Ureter (tissue), 1 donor: Measurements from ENCODE around the gene BASP1. TPM values are rescaled to one million over a fixed set of nuclear protein-coding genes. Genes with fewer than 3 reads are reported as not detected.
"Not testable (repeated sequence)": the region's sequence is repeated elsewhere in the genome, so short reads cannot be mapped to it uniquely, and the experiment has no call there.

Experiments
- DNase-seq: peaks from one replicate; pipeline ENCODE4 v3.0.0-alpha.2; 2020; ENCODE audit warnings: low spot score
- total RNA-seq: library from RNA; stranded (reverse); gene quantifications from one replicate; pipeline ENCODE4 v1.2.4, GENCODE V29; 2023
- donor health status: DM: yes; HTN: yes; CAD: no.

The BASP1 gene
- total RNA-seq, 1 donor from 2014 or later, result 77.8 TPM

DNA sequence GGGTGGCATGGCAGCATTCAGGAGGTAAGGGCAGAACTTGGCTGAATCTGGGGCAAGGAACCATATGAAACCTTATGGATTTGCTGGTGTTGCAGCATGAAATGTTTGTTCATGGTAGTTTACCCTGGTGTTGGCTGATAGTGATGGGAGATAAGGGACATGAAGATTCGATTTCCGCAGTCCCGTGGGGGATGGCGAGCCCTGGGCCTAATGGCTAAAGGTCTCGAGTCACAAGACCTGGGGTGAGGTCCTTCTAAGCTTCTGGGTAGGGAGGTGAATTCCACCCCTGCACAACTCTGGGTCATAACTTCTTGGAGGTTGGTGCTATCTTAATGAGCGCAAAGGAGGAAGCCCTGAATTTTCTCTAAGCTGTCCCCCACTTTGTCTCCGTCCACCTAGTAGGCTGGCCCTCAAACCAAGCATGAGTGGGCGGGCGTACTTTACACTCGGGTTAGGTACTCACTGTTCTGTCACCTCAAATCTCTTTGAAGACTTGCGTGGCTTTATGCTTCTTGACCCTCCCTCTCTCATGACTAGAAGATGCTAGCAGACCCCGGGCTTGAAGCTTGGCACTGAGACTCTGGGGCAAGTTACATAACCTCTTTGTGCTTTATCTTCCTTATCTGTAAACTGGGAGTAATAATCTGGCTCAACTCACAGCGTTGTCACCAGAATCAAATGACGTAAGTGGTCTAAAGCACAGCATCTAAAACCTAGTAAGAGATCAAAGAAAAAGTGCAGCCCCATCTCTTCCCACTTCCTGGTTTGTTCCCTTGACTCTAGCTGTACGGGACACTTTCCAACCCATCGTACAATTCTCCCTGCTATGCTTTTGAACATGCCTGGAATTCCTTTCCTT is 72.5 kb downstream of the BASP1 start:
- no peak for DNase-seq

- DNase-seq, result no peak
These were observed 73.1 kb downstream of the BASP1 start for GRCh38 chr5:17290540-17290974.

GRCh38 chr5:17292434-17293015 is 75.1 kb downstream of the BASP1 start:
- no peak for DNase-seq

- DNase-seq, result no peak
These were observed 77.3 kb downstream of the BASP1 start for GRCh38 chr5:17294639-17295311.

DNA sequence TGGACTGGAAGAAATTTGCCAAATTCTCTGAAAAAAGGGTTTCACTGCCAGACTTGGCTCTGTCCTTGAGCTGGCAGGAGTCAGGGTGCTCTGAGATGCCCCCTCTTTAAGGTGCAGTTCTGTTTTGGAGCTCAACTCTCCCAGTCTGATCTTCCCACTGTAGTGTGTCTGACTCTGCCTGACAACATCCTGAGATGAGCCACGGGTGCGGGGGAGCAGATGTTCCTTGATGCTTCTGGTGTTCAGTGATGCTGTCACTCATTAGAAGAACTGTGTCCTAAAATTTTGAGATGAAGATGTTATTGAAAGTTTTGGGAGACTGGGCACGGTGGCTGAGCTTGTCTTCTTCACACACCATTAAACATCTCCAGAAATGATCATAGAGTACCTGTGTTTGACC is 78.2 kb downstream of the BASP1 start:
- no peak for DNase-seq

DNA sequence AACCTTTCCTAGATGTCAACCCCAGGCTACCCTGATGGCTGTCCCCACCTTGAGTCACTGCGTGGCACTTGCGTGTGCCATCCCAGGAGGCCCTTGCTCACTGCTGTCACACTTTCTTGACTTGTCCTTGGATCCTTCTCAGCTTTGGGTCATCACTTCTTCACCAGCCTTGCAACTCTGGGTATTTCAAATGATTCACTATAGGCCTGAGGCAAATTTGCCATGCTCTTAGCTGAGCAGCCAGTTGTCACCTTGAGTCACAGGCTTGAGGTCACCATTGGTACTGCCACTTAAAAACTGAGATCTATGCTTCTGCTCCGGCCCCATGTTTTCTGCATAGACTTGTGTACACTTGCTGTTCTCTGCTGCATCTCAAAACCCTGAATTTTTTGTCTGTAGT is 84.7 kb downstream of the BASP1 start:
- no peak for DNase-seq

DNA sequence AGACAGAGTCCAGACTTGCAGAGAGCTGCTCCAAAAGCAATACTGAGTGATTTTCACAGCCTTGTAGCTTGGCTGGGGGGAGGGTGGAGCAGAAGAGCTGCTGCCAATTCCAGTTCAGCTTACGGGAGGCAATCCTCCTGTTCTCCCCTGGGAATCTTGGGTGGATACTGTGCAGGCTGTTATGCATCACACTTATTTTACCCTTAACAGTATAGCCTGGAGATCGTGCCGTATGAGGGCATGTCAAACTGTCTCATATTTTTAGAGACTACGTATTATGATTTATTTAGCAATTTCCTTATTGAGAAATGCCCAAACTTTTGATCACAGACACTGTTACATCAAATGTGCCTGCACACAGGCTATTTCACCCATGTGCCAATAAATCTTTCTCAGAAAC is 85.2 kb downstream of the BASP1 start:
- DNase-seq, result no peak

DNA sequence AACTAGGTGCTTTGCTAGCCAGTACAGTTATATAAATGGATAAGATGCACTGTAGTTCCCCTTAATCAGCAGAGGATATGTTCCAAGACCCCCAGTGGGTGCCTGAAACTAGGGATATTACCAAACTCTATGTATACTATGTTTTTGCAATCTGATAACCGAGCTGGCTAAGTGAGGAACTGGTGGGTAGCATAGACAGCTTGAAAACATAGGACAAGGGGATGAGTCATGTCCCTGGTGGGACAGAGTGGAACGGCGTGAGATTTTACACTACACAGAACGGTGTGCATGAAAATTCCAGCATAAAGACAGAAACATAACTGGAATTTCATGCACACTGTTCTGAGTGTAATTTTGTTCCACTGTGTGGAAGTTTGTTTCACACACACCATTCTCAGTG is 86.9 kb downstream of the BASP1 start:
- no peak for DNase-seq

- DNase-seq, result no peak
These were observed 87.6 kb downstream of the BASP1 start for GRCh38 chr5:17305017-17305416.

DNA sequence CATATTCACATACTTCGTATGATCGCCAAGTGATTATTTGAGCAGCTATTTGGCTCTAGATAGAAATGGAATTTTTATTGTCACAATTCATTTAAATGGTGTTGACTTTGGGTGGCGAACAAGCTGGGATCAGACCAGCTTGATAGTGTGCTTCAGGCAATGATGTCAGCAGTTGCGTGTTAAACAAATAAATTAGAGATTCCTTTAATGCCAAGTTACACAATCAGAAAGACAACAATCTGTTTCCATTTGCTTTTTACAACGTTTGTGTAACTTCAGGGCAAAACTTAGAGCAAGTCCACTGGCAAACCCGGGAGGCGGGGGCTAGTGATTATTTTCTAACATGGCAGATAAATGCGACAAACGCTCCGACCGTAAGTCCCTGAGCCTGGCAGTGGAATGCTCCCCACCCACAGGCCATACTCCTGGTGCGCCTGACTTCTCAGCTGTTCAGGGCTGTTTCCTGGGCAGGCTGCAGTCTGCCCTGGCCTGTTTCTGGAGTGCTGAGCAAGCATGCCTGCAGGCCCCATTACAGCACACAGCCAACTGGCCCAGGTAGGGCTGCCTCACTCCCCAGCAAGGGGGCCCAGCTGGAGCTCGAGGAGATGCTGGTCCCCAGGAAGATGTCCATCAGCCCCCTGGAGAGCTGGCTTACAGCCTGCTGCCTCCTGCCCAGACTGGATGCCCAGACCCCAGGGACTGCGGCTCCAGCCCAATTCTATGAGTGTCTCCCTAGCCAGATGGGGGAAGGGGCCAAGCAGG is 88.7 kb downstream of the BASP1 start:
- DNase-seq, result peak; percentile 84

- no peak for DNase-seq
These were observed 89.3 kb downstream of the BASP1 start for GRCh38 chr5:17306726-17307091.

DNA sequence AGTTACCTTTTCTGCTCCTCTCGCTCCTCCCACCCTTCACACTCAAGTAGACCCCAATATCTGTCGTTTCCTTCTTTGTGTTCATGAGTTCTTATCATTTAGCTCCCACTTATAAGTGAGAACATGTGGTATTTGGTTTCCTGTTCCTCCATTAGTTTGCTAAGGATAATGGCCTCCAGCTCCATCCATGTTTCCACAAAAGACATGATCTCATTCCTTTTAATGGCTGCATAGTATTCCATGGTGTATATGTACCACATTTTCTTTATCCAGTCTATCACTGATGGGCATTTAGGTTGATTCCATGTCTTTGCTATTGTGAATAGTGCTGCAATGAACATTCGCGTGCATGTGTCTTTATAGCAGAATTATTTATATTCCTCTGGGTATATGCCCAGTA is 90.0 kb downstream of the BASP1 start:
- not testable (repeated sequence) for DNase-seq

DNA sequence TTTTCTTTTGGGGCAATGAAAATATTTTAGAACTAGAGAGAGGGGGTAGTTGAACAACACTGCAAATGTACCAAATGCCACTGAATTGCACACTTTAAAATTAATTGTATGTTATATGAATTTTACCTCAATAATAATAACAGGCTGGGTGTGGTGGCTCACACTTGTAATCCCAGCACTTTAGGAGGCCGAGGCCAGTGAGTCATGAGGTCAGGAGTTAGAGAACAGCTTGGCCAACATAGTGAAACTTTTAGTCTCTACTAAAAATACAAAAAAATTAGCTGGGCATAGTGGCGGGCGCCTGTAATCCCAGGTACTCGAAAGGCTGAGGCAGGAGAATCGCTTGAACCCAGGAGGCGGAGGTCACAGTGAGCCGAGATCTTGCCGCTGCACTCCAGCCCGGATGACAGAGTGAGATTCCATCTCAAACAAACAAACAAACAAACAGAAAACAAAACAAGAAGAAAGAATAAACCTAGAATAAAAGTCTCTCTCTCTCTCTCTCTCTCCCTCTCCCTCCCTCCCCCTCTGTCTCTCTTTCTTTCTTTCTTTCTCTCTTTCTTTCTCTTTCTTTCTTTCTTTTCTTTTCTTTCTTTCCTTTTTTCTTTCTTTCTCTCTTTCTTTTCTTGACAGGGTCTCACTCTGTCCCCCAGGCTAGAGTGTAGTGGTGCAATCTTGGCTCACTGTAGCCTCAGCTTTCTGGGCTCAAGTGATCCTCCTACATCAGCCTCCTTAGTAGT is 91.1 kb downstream of the BASP1 start:
- DNase-seq, result no peak

DNA sequence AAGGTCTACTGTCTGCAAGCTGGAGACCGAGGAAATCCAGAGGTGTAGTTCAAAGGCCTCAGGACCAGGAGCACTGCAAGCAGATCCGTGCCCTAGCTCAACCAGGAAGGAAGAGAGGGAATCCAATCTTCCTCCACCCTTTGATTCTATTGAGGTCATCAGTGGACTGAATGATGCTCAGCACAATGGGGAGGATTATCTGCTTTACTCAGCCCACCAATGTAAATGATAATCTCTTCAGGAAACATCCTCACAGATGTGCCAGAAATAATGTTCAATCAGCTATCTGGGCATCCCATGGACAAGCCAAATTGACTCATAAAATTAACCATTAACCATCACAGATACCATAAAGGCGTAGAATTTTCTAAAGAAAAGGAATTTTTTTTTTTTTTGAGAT is 92.0 kb downstream of the BASP1 start:
- DNase-seq, result no peak

GRCh38 chr5:17310502-17310901 is 93.1 kb downstream of the BASP1 start:
- not testable (repeated sequence) for DNase-seq

- DNase-seq, result not testable (repeated sequence)
These were observed 94.4 kb downstream of the BASP1 start for GRCh38 chr5:17311811-17312210.

GRCh38 chr5:17312358-17312757 is 94.9 kb downstream of the BASP1 start:
- no peak for DNase-seq

- no peak for DNase-seq
These were observed 97.6 kb downstream of the BASP1 start for GRCh38 chr5:17314907-17315471.

GRCh38 chr5:17315710-17316221 is 98.3 kb downstream of the BASP1 start:
- no peak for DNase-seq

DNA sequence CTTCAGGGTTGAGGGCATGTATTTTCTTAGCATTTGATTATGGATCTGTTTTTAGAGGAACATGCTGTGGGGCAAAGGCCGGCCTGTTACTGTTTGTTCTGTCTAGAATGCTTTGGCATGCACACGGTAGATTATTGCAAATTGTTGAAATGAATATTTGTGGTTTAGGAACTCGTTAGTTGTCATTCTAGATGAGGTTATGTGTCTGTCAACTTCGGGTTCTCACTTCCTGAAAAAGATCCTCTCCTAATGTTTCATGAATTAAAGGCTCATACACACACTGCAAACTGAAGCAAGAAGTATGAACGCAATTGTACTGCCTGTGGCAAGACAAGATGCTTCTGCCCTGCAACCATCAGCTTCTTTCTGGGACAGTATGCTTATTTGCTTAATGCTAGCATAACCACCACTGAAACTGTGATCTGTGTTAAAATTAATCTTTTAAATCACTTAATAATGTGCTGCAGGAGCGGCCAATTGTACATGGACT is 99.6 kb downstream of the BASP1 start:
- DNase-seq, result no peak

GRCh38 chr5:17317473-17317872 is 100.0 kb downstream of the BASP1 start:
- no peak for DNase-seq
